GM12865 (cell line): ENCODE measurements around the gene BTG4.

Source experiments
- DNase-seq: peaks from one replicate; pipeline ENCODE4 v3.0.0; 2010; ENCODE audit warnings: low read depth
- H3K4me3 ChIP-seq: 2 replicates; pipeline ENCODE4 v1.5.1; 2011; ENCODE audit warnings: mild to moderate bottlenecking, low read depth, low read length, control low read depth
- TF ChIP-seq, protein P1 (sequence below): IDR thresholded peaks from 2 replicates; pipeline ENCODE4 v1.5.1; 2011; ENCODE audit warnings: low read length, control low read depth, low read depth, inconsistent platforms; ENCODE audit not compliant: insufficient read depth; ENCODE audit errors: missing control alignments

Gene BTG4

DNA sequence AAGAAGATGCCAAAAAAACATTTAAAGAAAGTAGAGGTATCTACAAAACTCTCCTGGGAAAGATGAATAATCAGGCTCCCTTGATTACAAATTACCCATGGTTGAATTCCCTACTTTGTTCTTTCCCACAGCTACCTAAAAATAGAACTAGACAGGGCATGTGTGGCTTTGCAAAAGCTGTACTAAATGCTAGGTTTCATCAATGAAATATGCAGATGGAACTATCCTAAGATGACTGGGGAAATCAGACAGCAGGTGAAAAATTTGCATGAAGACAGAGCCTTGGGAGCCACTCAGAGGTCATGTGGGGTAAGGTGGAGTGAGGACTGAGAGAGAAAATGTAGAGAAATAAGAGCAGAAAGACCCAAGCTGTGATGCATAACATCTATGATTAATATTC is 43.1 kb upstream of the BTG4 start:
- no peak for DNase-seq

DNA sequence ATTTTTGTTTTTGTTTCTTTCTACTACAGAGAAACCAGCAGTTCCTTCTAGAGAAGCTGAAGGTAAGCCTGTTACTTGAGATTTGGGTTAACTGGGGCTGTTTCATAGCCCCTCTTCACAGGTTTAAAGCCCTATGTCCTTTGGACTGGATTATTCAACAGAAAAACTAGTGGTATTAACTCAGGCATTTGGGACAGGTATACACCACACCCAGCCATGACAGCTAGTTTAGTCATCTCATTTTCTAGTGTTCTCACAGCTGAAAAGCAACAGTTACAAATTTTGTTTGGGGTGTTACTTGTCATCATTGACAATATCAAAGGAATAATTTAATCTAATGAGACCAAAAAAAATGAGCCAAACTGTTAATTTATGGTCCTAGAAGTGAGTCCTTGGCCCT is 42.3 kb upstream of the BTG4 start:
- TF ChIP-seq, protein P1, sequence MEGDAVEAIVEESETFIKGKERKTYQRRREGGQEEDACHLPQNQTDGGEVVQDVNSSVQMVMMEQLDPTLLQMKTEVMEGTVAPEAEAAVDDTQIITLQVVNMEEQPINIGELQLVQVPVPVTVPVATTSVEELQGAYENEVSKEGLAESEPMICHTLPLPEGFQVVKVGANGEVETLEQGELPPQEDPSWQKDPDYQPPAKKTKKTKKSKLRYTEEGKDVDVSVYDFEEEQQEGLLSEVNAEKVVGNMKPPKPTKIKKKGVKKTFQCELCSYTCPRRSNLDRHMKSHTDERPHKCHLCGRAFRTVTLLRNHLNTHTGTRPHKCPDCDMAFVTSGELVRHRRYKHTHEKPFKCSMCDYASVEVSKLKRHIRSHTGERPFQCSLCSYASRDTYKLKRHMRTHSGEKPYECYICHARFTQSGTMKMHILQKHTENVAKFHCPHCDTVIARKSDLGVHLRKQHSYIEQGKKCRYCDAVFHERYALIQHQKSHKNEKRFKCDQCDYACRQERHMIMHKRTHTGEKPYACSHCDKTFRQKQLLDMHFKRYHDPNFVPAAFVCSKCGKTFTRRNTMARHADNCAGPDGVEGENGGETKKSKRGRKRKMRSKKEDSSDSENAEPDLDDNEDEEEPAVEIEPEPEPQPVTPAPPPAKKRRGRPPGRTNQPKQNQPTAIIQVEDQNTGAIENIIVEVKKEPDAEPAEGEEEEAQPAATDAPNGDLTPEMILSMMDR = no peak
- DNase-seq = no peak
- no peak overlapping the region for H3K4me3 ChIP-seq

More for the DNA sequence above, 43.1 kb upstream of the BTG4 start:
- TF ChIP-seq, protein P1 = no peak
- no peak overlapping the region for H3K4me3 ChIP-seq

DNA sequence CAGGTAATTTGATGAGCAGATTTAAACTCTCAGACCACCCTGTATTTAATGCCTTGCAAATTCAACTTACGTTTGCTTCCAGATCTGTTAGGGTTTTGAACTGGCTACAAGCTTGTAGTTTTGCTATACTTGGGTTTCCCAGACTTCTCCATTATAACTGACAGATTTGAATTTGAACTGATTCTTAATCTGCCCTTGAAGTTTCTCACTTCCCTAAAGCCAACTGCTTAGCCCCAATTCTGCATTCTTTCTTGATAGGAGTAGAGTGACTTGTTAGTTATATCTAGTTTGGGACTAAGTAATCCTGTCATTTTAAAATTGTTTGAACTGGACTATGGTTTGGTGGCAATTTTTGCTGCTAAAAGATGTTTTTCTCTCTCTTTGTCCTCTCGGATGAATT is 38.1 kb upstream of the BTG4 start:
- no peak overlapping the region for H3K4me3 ChIP-seq
- TF ChIP-seq, protein P1 = no peak

DNA sequence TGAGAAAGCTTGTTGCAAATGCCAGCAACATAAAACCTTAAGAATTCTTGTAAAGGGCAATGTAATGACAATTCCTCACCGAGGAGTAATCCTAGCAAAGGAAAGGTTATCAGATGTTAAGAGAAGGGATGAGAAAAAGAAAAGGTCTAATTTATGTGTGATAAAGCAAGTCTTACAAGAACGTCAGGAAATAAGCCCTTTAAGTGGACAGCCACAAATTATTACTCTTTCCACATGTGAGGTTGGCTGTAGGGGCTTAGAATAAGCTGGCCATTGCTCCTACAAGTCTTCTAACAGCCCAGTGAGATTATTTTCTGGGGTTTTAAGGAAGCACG is 37.6 kb upstream of the BTG4 start:
- TF ChIP-seq, protein P1 = no peak
- DNase-seq = no peak
- H3K4me3 ChIP-seq = no peak overlapping the region

More for the DNA sequence above, 38.1 kb upstream of the BTG4 start:
- no peak for DNase-seq

DNA sequence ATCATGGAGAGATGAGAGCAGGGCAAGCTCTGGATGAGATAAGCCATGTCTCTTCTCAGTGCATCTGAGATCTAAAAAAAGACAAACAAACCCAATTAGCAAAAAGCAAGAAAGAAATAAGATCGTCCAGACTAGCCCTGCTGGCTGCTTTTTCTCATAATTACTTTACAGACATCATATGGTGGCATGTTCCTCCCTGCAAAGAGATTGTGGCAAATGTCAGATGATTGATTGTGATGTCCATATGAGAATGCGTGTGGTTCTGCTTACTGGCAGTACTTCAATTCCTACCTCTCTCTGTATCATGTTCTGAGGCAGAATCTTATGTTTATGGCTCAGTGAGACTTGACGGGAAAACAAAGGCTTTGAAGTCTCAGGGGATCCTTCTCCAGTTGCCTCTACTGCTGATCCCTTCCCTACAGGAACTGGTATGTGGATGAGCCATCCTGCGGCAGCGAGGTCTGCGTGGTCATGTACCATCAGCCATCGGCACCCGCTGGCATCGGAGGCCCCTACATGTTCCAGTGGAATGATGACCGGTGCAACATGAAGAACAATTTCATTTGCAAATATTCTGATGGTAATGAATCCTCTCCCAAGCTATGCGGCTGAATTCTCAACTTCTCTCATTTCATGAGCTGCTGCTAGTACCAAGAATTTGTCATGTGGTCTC is 37.1 kb upstream of the BTG4 start:
- no peak overlapping the region for H3K4me3 ChIP-seq
- TF ChIP-seq, protein P1 = no peak
- no peak for DNase-seq

DNA sequence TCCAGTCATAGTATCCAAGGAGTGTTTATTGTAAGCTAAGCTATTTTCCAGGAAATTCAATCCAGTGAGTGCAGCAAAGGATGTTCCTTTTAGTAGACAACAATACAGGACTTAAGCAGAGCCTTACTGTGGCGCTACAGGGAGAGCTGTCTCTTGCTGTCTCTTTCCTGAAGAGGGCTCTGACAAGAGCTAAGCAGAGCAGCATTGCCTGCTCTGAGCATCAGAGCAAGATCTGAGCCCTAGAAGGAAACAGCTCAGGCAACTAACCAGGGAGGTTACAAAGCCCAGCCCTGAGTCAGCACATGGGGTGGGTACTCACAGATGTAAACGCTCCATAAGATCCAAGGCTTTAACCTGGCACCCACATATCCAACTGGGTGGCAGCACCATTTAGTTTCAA is 36.3 kb upstream of the BTG4 start:
- DNase-seq = no peak
- TF ChIP-seq, protein P1 = no peak
- H3K4me3 ChIP-seq = no peak overlapping the region

DNA sequence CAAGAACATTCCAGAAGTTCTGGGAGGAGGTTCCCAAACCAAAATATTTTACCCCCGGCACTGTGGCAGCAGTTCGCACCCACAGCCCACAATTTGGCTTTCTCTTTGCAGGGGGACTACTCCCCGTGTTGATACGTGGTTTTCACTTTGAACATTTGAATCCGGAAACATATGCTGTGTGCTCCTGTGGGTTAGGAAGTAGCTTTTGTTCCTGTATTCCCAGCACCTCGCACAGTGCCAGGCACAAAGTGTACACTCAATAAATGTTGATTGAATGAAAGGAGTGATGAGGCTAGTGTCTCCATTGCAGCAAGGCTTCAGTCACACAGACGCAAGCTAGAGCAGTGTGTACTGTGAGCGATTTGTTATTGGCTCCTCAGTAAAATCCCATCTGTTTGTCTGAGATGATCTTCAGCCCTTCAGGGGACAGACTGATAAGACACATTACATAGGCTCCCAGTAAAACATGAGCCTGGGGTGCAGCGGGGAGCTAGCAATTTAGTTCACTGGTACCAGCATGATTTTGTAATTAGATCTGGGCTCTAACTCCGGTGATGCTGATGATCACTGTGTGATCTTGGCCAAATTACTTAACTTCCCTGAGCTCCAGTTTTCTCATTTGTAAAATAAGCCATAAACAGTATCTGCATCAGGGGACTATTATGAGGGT is 30.6 kb upstream of the BTG4 start:
- H3K4me3 ChIP-seq = no peak overlapping the region
- TF ChIP-seq, protein P1 = no peak
- DNase-seq = no peak
